ENCODE results near the gene NFKBIL1. TPM values are rescaled to one million over a fixed set of nuclear protein-coding genes. Genes with fewer than 3 reads are reported as not detected.

NFKBIL1 gene
- total RNA-seq, 1 donor from 2014 or later, result 14.2 TPM

GRCh38 chr6:31528821-31529328 is 18.5 kb upstream of the NFKBIL1 start, which contains the start of gene MCCD1:
TSS of gene MCCD1 (plus strand) at chr6:31528962. CDS start at chr6:31529015, 53 bp downstream.
- Histone ChIP-seq H3K4me1 (no peaks in the 10 kb centered on the region), H3K4me3 (no peak within 1 kb of the TSS), H3K27me3 (no peaks in the 10 kb centered on the region), H3K36me3 (peaks cover 0 to 42% of the 10 kb centered on the region in 2 donors), H3K27ac (no peak within 1 kb of the TSS), H3K9me3 (no peaks in the 10 kb centered on the region)
- intact Hi-C loops (cut with DNase I), result no loop called here
- TF ChIP-seq POLR2A (IDR thresholded peaks at IDR 0.05) (no peak), POLR2AphosphoS5 (IDR thresholded peaks at IDR 0.05; ENCODE audit: insufficient read depth in 1 of 2, low read depth in 1 of 2) (no peak)
- TF ChIP-seq, protein P1, sequence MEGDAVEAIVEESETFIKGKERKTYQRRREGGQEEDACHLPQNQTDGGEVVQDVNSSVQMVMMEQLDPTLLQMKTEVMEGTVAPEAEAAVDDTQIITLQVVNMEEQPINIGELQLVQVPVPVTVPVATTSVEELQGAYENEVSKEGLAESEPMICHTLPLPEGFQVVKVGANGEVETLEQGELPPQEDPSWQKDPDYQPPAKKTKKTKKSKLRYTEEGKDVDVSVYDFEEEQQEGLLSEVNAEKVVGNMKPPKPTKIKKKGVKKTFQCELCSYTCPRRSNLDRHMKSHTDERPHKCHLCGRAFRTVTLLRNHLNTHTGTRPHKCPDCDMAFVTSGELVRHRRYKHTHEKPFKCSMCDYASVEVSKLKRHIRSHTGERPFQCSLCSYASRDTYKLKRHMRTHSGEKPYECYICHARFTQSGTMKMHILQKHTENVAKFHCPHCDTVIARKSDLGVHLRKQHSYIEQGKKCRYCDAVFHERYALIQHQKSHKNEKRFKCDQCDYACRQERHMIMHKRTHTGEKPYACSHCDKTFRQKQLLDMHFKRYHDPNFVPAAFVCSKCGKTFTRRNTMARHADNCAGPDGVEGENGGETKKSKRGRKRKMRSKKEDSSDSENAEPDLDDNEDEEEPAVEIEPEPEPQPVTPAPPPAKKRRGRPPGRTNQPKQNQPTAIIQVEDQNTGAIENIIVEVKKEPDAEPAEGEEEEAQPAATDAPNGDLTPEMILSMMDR (IDR thresholded peaks at IDR 0.05), result no peak
- DNase-seq (ENCODE audit: extremely low spot score in 2 of 2), result no peak

- no peak for DNase-seq (ENCODE audit: extremely low spot score in 2 of 2)
- Histone ChIP-seq H3K27me3 (no peaks in the 10 kb centered on the region), H3K27ac (no peak overlapping the region), H3K4me3 (no peak overlapping the region), H3K36me3 (peaks cover 0 to 49% of the 10 kb centered on the region in 2 donors), H3K4me1 (no peaks in the 10 kb centered on the region), H3K9me3 (no peaks in the 10 kb centered on the region)
- TF ChIP-seq, protein P1 (IDR thresholded peaks at IDR 0.05), result no peak
- TF ChIP-seq POLR2A (IDR thresholded peaks at IDR 0.05) (no peak), POLR2AphosphoS5 (IDR thresholded peaks at IDR 0.05; ENCODE audit: insufficient read depth in 1 of 2, low read depth in 1 of 2) (no peak)
- intact Hi-C loops (cut with DNase I), result no loop called here
Observed at GRCh38 chr6:31529329-31530150, 17.9 kb upstream of the NFKBIL1 start.

DNA sequence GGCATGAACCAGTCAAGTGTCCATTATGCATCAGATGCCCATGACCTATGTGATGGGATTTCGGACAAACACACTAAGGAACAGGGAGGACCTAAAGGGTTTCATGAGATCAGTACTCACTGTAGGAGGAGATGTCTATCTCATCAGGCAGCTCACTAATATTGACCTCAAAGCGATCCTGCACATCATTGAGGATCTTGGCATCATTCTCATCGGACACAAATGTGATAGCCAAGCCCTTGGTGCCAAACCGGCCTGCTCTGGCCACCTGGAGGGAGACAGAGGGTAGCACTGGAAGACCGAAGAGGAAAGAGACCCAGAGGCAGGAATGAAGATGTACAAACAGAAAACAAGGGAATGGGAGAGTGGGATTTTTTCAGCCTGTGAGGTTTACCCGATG is 16.7 kb upstream of the NFKBIL1 start:
- Histone ChIP-seq H3K36me3 (peaks cover 0 to 60% of the 10 kb centered on the region in 2 donors), H3K9me3 (no peaks in the 10 kb centered on the region), H3K27me3 (no peaks in the 10 kb centered on the region), H3K27ac (no peak overlapping the region), H3K4me3 (no peak overlapping the region), H3K4me1 (no peaks in the 10 kb centered on the region)
- no peak for DNase-seq (ENCODE audit: extremely low spot score in 2 of 2)
- TF ChIP-seq POLR2AphosphoS5 (IDR thresholded peaks at IDR 0.05; ENCODE audit: insufficient read depth in 1 of 2, low read depth in 1 of 2) (no peak), POLR2A (IDR thresholded peaks at IDR 0.05) (no peak)
- TF ChIP-seq, protein P1 (IDR thresholded peaks at IDR 0.05), result no peak
- intact Hi-C loops (cut with DNase I), result no loop called here

DNA sequence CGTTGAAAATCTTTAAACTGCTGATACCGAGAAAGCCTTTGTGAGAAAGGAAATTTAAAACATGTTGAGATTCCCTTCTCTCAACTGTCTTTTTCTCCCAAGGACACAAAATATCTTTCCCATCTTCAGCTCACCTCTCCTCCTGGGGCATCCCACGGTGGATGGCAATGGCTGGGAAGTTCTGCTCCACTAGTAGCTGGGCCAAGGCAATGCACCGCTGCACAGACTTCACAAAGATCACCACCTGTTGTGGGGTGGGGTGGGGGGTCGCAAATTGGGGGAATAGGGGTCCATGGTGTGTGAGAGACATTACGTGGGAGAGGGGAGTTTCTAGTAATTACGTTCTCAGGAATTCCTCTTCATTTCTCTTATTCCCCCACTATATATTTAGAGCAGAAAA is 16.2 kb upstream of the NFKBIL1 start:
- no peaks in the 10 kb centered on the region for H3K4me1 ChIP-seq
- DNase-seq (ENCODE audit: extremely low spot score in 2 of 2), result no peak
- no peaks in the 10 kb centered on the region for H3K9me3 ChIP-seq
- no peak for TF ChIP-seq POLR2AphosphoS5 (IDR thresholded peaks at IDR 0.05; ENCODE audit: insufficient read depth in 1 of 2, low read depth in 1 of 2)
- TF ChIP-seq, protein P1 (IDR thresholded peaks at IDR 0.05), result no peak
- no peak for TF ChIP-seq POLR2A (IDR thresholded peaks at IDR 0.05)
- H3K36me3 ChIP-seq, result peaks cover 0 to 65% of the 10 kb centered on the region in 2 donors
- intact Hi-C loops (cut with DNase I), result no loop called here
- no peak overlapping the region for H3K4me3 ChIP-seq
- H3K27me3 ChIP-seq, result no peaks in the 10 kb centered on the region
- H3K27ac ChIP-seq, result no peak overlapping the region
